ENCODE results near the gene TM7SF2.

TM7SF2 gene

DNA sequence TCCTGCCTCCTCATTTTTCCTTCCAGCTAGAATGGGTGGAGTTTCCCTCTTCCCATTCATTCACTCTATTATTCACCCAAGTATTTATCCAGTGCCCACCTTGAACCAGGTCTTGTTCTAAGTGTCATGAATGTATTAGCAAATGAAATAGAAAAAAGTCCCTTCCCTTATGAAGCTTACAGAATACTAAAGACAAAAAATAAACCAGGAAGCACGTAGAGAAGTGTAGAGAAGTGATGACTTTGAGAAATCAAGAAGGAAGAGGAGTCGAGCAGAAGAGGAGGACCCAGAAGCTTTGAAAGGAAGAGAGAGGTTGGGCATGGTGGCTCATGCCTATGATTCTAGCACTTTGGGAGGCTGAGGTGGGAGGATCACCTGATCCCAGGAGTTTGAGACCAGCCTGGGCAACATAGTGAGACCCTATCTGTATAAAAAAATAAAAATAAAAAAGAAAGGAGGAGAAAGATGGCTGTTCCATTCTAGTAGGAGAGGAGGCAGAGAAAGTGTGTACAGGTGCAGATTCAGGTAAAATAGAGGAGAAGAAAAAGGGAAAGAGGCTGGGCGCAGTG lies 39.7 kb downstream of the TM7SF2 start:
- no peaks in the 10 kb centered on the region for H3K9me3 ChIP-seq (ENCODE audit: low read length)
- no peak overlapping the region for H3K27ac ChIP-seq (ENCODE audit: low read depth, low read length)
- H3K27me3 ChIP-seq (ENCODE audit: control insufficient read depth in 1 of 2, insufficient read depth in 2 of 2, low read length in 2 of 2) = no peaks in the 10 kb centered on the region
- H3K36me3 ChIP-seq (ENCODE audit: insufficient read depth, low read length) = no peaks in the 10 kb centered on the region
- no peaks in the 10 kb centered on the region for H3K4me1 ChIP-seq (ENCODE audit: insufficient read depth, low read length)
- H3K4me3 ChIP-seq (ENCODE audit: low read depth in 1 of 2, low read length in 2 of 2) = no peak overlapping the region
- H3K9ac ChIP-seq (ENCODE audit: low read length) = no peak overlapping the region

DNA sequence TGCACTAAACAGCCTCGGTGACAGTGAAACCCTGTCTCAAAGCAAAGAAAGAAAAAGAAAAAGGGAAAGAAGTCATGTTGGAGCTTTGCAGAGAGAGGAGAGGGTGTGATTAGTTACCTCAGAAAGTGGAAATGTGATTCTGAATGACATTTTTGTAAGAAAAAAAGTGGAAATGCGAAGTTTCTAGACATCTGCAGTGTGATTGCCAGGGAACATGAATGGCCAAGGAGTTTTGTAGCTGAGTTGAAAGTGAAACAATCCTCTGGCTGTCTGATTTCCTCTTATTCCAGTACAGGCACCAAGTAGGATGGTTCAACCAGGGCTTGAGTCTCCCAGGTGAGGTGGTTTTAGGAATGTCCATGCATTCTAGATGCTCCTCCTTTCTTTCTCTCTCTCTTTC lies 40.5 kb downstream of the TM7SF2 start:
- no peaks in the 10 kb centered on the region for H3K4me1 ChIP-seq (ENCODE audit: insufficient read depth, low read length)
- no peak overlapping the region for H3K4me3 ChIP-seq (ENCODE audit: low read depth in 1 of 2, low read length in 2 of 2)
- H3K9me3 ChIP-seq (ENCODE audit: low read length) = no peaks in the 10 kb centered on the region
- H3K36me3 ChIP-seq (ENCODE audit: insufficient read depth, low read length) = no peaks in the 10 kb centered on the region
- no peak overlapping the region for H3K27ac ChIP-seq (ENCODE audit: low read depth, low read length)
- H3K27me3 ChIP-seq (ENCODE audit: control insufficient read depth in 1 of 2, insufficient read depth in 2 of 2, low read length in 2 of 2) = no peaks in the 10 kb centered on the region
- H3K9ac ChIP-seq (ENCODE audit: low read length) = no peak overlapping the region

DNA sequence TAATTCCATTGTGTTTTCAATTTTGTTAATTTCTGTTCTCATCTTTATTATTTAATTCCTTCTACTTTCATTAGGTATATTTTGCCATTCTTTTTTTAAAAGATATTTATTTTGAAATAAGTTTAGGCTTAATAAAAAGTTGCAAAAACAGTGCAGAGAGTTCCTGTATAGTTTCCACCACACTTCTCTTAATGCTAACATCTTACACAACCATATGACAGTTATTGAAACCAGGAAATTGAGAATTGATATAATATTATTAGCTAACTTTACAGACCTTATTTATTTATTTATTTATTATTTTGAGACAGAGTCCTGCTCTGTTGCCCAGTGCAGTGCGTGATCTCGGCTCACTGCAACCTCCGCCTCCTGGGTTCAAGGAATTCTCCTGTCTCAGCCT lies 44.6 kb downstream of the TM7SF2 start:
- H3K4me1 ChIP-seq (ENCODE audit: insufficient read depth, low read length) = no peaks in the 10 kb centered on the region
- no peaks in the 10 kb centered on the region for H3K36me3 ChIP-seq (ENCODE audit: insufficient read depth, low read length)
- no peak overlapping the region for H3K27ac ChIP-seq (ENCODE audit: low read depth, low read length)
- H3K4me3 ChIP-seq (ENCODE audit: low read depth in 1 of 2, low read length in 2 of 2) = no peak overlapping the region
- no peak overlapping the region for H3K9ac ChIP-seq (ENCODE audit: low read length)
- H3K27me3 ChIP-seq (ENCODE audit: control insufficient read depth in 1 of 2, insufficient read depth in 2 of 2, low read length in 2 of 2) = no peaks in the 10 kb centered on the region
- H3K9me3 ChIP-seq (ENCODE audit: low read length) = no peaks in the 10 kb centered on the region

DNA sequence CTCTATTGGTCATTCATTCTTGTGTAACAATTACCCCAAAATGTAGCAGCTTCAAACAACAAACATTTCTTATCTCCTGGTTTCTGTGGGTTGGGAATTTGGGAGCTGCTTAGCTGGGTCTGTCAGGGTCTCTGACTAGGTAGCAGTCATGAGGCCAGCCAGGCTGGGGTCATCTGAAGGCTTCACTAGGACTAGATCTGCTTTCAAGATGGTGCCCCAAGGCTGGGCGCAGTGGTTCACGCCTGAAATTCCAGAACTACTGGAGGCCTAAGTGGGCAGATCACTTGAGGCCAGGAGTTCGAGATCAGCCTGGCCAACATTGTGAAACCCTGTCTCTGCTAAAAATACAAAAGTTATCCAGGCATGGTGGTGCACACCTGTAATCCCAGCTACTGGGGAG lies 45.3 kb downstream of the TM7SF2 start:
- no peaks in the 10 kb centered on the region for H3K36me3 ChIP-seq (ENCODE audit: insufficient read depth, low read length)
- no peaks in the 10 kb centered on the region for H3K4me1 ChIP-seq (ENCODE audit: insufficient read depth, low read length)
- H3K9me3 ChIP-seq (ENCODE audit: low read length) = no peaks in the 10 kb centered on the region
- H3K27me3 ChIP-seq (ENCODE audit: control insufficient read depth in 1 of 2, insufficient read depth in 2 of 2, low read length in 2 of 2) = no peaks in the 10 kb centered on the region
- no peak overlapping the region for H3K9ac ChIP-seq (ENCODE audit: low read length)
- H3K4me3 ChIP-seq (ENCODE audit: low read depth in 1 of 2, low read length in 2 of 2) = no peak overlapping the region
- no peak overlapping the region for H3K27ac ChIP-seq (ENCODE audit: low read depth, low read length)

DNA sequence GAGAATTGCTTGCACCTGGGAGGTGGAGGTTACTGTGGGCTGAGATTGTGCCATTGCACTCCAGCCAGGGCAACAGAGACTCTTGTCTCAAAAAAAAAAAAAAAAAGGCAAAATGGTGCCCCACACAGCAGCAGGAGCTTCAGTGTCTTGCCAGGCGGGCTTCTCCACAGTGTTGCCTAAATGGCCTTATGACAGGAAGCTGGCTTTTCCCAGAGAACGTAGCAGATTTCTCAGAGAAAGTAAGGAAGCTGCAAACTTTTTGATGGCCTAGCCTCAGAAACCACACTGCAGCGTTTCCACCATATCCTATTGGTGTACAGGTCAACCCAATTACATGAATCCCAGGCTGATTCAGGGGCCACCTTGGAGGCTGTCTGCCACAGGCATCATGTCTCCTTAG lies 45.7 kb downstream of the TM7SF2 start:
- no peaks in the 10 kb centered on the region for H3K9me3 ChIP-seq (ENCODE audit: low read length)
- H3K27ac ChIP-seq (ENCODE audit: low read depth, low read length) = no peak overlapping the region
- H3K27me3 ChIP-seq (ENCODE audit: control insufficient read depth in 1 of 2, insufficient read depth in 2 of 2, low read length in 2 of 2) = no peaks in the 10 kb centered on the region
- H3K9ac ChIP-seq (ENCODE audit: low read length) = no peak overlapping the region
- H3K4me1 ChIP-seq (ENCODE audit: insufficient read depth, low read length) = no peaks in the 10 kb centered on the region
- no peaks in the 10 kb centered on the region for H3K36me3 ChIP-seq (ENCODE audit: insufficient read depth, low read length)
- no peak overlapping the region for H3K4me3 ChIP-seq (ENCODE audit: low read depth in 1 of 2, low read length in 2 of 2)

DNA sequence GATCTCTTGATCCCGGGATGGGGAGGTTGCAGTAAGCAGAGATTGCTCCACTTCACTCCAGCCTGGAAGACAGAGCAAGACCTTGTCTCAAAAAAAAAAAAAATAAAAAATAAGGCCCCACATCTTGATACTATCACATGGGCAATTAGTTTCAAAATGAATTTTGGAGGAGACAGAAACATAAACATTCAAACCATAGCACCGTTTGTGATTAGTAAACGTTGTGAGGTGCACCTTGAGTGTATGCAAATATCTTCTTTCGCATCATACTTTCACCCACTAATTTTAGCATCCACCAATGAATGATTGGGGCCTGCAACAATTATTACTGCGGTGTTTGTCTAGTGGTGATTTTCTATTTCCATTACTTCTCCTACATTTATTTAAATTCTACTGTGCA lies 47.3 kb downstream of the TM7SF2 start:
- Histone ChIP-seq H3K9ac (ENCODE audit: low read length) (no peak overlapping the region), H3K36me3 (ENCODE audit: insufficient read depth, low read length) (no peaks in the 10 kb centered on the region), H3K9me3 (ENCODE audit: low read length) (no peaks in the 10 kb centered on the region), H3K4me1 (ENCODE audit: insufficient read depth, low read length) (no peaks in the 10 kb centered on the region), H3K27me3 (ENCODE audit: control insufficient read depth in 1 of 2, insufficient read depth in 2 of 2, low read length in 2 of 2) (no peaks in the 10 kb centered on the region), H3K27ac (ENCODE audit: low read depth, low read length) (no peak overlapping the region), H3K4me3 (ENCODE audit: low read depth in 1 of 2, low read length in 2 of 2) (no peak overlapping the region)

DNA sequence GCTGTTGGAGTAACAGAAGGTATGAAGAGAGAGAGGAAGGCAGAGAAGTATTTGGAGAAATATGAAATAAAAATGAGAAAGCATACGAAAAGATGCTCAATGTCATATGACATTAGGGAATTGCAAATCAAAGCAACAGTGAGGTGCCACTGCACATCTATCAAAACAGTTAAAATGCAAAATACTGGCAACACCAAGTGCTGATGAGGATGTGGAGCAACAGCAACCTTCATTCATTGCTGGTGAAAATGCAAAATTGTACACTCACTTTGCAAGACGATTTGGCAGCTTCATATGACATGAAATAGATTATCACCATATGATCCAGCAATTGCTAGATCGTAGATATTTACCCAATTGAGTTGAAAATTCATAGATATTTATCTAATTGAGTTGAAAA lies 49.0 kb downstream of the TM7SF2 start:
- Histone ChIP-seq H3K9ac (ENCODE audit: low read length) (no peak overlapping the region), H3K27me3 (ENCODE audit: control insufficient read depth in 1 of 2, insufficient read depth in 2 of 2, low read length in 2 of 2) (no peaks in the 10 kb centered on the region), H3K4me1 (ENCODE audit: insufficient read depth, low read length) (no peaks in the 10 kb centered on the region), H3K9me3 (ENCODE audit: low read length) (no peaks in the 10 kb centered on the region), H3K36me3 (ENCODE audit: insufficient read depth, low read length) (no peaks in the 10 kb centered on the region), H3K27ac (ENCODE audit: low read depth, low read length) (no peak overlapping the region), H3K4me3 (ENCODE audit: low read depth in 1 of 2, low read length in 2 of 2) (no peak overlapping the region)

DNA sequence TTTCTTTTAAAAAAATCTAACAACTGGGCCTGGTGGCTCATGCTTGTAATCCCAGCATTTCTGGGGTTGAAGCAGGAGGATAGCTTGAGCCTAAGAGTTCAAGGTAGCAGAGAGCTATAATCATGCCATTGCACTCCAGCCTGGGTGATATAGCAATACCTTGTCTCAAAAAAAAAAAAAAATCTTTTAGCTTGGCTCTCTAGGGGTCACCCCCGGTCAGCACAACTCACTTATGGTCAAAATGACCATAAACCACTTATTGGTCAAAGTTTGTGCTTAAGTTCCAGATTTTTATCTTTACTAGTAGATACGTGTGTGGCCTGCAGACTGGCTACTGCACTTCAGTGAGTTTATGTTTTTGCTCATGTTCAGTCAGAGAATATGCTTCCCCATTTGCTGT lies 52.0 kb downstream of the TM7SF2 start:
- Histone ChIP-seq H3K27me3 (ENCODE audit: control insufficient read depth in 1 of 2, insufficient read depth in 2 of 2, low read length in 2 of 2) (no peaks in the 10 kb centered on the region), H3K27ac (ENCODE audit: low read depth, low read length) (no peak overlapping the region), H3K4me1 (ENCODE audit: insufficient read depth, low read length) (no peaks in the 10 kb centered on the region), H3K36me3 (ENCODE audit: insufficient read depth, low read length) (no peaks in the 10 kb centered on the region), H3K9ac (ENCODE audit: low read length) (no peak overlapping the region), H3K4me3 (ENCODE audit: low read depth in 1 of 2, low read length in 2 of 2) (no peak overlapping the region), H3K9me3 (ENCODE audit: low read length) (no peaks in the 10 kb centered on the region)

Measured in muscle layer of colon (tissue), 2 donors.